ENCODE results near the gene SYNPO2.

SYNPO2 gene, protein sequence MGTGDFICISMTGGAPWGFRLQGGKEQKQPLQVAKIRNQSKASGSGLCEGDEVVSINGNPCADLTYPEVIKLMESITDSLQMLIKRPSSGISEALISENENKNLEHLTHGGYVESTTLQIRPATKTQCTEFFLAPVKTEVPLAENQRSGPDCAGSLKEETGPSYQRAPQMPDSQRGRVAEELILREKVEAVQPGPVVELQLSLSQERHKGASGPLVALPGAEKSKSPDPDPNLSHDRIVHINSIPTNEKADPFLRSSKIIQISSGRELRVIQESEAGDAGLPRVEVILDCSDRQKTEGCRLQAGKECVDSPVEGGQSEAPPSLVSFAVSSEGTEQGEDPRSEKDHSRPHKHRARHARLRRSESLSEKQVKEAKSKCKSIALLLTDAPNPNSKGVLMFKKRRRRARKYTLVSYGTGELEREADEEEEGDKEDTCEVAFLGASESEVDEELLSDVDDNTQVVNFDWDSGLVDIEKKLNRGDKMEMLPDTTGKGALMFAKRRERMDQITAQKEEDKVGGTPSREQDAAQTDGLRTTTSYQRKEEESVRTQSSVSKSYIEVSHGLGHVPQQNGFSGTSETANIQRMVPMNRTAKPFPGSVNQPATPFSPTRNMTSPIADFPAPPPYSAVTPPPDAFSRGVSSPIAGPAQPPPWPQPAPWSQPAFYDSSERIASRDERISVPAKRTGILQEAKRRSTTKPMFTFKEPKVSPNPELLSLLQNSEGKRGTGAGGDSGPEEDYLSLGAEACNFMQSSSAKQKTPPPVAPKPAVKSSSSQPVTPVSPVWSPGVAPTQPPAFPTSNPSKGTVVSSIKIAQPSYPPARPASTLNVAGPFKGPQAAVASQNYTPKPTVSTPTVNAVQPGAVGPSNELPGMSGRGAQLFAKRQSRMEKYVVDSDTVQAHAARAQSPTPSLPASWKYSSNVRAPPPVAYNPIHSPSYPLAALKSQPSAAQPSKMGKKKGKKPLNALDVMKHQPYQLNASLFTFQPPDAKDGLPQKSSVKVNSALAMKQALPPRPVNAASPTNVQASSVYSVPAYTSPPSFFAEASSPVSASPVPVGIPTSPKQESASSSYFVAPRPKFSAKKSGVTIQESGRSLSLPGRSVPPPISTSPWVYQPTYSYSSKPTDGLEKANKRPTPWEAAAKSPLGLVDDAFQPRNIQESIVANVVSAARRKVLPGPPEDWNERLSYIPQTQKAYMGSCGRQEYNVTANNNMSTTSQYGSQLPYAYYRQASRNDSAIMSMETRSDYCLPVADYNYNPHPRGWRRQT

DNA sequence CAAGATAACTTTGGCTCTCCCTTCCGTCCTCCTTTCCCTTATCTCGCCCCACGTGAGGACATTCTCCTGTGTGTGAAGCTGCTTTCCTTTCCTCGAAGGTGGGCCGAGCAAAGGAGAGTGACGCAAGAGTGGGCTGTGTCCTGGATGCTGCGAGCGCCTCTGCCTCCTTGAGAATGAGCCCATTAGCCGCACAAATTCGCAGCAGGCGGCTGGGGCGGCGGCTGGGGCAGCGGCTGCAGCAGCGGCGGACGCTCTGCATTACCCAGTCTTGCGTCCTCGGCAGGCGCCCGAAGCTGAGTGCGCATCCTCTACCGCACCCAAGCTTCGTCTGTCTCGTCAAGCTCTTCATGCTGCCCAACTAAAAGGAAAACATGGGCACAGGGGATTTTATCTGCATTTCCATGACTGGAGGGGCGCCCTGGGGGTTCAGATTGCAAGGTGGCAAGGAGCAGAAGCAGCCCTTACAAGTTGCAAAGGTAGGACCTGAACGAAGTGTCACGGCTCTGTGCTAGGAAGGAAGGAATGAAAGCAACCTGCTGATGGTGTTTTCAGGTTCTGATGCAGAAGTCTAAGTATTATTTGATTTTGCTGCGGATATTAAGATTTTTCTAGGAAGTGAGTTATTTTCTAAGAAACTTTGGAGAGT, at the start of gene SYNPO2:
TSS of gene SYNPO2 (plus strand) at position 189 of the 646 bp plus-strand sequence. CDS start at position 372, 183 bp downstream.
- in situ Hi-C loops (cut with HindIII; ENCODE audit: low sequenced_read_pairs) = no loop called here

DNA sequence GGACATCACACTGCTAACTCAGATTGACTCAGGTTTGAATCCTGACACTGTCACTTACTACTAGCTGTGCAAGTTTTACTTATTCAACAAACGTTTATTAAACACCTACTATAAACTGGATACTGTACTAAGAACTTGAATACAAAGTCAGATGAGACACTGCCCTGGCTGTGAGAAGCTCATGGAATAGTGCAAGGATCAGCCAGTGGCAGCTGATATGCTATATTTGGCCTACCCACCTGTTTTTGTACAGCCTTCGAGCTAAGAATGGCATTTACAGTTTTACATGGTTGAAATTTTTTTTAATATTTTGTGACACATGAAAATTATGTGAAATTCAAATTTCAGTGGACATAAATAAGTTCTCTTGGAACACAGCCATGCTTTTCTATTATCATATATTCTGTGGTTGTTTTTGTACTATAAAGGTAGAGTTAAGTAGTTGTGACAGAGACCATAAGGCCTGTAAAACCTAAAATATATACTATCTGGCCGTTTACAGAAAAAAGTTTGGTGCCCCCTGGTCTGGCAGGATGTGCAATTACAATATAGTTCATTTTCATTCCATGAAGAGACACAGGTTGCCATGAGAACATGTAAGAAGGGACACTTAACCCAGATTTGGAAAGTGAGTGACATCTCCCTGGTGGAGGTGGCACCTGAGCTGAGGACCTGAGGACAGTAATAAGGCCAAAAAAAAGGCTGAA, 49.3 kb upstream of the SYNPO2 start:
- in situ Hi-C loops (cut with HindIII; ENCODE audit: low sequenced_read_pairs) = no loop called here

DNA sequence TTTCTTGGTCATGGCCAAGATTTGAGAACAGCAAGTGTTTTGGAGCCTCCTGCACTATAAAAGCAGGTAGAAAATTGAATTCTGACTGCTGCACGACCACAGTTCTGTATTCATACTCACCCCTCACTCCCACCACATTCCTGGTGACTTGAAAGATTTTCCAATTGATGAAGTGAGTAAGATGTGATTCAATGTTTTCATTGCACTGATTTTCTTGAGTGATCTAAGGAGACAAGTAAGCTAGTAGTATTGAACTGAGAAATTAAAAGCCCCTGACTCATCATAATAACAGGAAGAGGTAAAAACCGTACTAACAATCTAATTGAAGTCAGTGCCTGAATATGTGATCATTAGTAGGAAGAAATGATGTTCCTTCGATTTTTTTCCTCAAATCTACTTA, 46.6 kb upstream of the SYNPO2 start:
- in situ Hi-C loops (cut with HindIII; ENCODE audit: low sequenced_read_pairs) = no loop called here

DNA sequence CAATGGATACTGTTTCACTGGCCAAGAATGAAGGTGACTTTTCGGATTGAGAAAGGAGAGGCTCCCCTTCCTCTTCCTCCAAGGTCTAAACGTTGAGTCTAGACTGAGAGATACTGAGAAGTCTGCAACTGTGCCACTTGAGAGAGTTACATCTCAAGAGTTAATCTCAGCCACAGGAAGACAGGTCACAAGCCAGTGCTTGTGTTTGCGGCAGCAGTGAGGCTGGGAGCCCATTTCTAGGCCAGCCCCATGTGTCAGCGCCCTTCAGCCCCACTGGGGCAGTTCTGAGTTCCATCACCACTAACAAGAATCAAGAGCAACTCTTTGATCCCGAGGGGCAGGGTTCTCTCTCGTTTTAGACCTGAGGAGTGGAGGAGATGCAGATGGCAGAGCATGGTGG, 45.4 kb upstream of the SYNPO2 start:
- in situ Hi-C loops (cut with HindIII; ENCODE audit: low sequenced_read_pairs) = no loop called here

DNA sequence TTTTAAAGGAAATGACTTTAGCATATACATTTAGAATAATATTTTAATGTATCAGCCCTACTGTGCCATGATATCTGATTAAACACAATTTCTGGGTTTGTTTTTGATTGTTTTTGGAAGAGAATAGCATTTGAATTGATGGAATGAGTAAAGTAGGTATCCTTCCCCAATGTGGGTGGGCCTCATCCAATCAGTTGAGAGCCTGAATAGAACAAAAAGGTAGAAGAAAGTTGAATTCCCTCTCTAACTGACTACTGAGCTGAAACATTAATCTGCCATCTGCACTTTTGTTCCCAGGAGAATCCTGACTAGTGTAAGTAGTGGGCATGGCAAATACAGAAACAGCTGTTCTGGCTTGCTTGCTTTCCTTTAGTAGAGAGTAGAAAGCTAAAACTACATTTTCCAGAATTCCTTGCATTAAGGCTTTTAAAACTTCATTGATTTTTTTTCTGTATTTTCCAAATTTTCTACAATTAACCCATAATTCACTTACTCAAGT, 43.1 kb upstream of the SYNPO2 start:
- in situ Hi-C loops (cut with HindIII; ENCODE audit: low sequenced_read_pairs) = no loop called here

DNA sequence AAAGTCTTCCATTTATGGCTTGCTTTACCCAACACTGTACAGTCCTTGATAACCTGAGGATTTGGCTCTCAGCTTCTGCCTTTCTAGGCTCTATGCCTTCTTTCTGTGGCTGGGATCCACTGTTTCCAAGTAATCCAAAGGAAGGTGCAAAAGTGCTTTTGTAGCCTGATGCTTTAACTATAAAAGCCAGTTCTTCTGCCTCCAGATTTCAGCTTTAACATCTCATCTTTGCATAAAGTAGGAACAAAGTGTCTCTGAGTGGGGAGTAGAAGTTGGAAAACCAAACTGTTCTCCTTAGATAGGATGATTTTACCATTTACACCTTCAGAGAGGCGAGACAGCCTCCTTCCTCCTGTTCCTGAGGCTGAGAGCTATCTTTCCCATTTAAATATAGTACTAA, 41.7 kb upstream of the SYNPO2 start:
- in situ Hi-C loops (cut with HindIII; ENCODE audit: low sequenced_read_pairs) = no loop called here

DNA sequence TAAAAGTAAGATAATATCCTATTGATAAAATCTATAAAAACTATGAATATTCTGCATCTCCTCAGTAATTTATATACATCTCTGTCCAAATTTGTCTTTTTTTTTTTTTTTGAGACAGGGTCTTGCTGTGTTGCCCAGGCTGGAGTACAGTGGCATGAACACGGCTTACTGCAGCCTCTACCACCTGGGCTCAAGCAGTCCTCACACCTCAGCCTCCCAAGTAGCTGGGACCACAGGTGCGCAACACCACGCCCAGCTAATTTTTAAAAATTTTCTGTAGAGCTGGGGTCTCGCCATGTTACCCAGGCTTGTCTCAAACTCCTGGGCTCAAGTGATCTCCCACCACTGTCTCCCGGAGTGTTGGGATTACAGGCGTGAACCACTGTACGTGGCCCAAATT, 40.4 kb upstream of the SYNPO2 start:
- in situ Hi-C loops (cut with HindIII; ENCODE audit: low sequenced_read_pairs) = no loop called here

DNA sequence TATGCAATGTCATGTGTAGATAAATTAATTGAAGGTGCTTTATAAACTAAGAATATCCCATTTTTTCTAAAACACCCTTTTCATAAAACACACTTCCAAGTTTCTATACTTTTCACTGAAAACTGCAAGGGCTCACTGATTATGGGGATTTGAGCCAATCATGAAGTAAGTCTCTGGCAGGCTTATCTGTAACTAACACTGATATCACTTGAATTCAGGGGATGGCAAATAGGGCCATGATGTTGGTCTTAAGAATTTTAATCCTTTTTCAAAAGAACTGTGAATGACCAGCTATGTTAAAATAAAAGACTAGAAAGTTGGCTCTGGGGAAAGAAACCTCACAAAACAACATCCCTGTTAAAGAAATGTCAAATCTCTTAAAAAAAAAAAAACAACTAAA, 39.8 kb upstream of the SYNPO2 start:
- in situ Hi-C loops (cut with HindIII; ENCODE audit: low sequenced_read_pairs) = no loop called here

DNA sequence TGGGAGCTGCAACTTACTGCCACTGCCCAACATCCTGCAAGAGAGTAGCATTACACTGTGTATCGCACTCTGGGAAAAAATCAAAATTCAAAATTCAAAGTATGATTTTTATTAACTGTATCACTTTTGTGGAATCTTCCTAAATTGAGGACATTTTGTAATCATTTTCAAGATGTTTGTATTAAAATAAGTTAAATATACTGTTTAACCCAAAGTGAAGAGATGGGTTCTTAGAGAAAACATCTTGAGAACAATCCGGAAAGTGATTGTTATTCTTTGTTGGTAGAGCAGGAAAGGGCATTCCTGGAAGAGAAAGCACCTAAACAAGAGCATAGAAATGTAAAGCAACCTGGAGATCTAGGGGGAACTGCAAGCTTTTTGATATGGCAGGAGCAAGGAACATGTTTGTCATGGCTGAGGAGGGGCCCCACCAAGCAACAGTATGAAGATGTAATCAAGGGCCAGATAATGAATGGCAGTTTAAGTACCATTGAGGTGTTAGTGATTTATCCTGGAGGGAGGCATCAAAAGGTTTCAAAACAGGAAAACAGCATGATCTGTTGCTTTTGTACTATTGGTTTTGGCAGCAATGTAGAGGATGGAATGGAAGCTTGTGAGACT, 38.7 kb upstream of the SYNPO2 start:
- in situ Hi-C loops (cut with HindIII; ENCODE audit: low sequenced_read_pairs) = no loop called here

DNA sequence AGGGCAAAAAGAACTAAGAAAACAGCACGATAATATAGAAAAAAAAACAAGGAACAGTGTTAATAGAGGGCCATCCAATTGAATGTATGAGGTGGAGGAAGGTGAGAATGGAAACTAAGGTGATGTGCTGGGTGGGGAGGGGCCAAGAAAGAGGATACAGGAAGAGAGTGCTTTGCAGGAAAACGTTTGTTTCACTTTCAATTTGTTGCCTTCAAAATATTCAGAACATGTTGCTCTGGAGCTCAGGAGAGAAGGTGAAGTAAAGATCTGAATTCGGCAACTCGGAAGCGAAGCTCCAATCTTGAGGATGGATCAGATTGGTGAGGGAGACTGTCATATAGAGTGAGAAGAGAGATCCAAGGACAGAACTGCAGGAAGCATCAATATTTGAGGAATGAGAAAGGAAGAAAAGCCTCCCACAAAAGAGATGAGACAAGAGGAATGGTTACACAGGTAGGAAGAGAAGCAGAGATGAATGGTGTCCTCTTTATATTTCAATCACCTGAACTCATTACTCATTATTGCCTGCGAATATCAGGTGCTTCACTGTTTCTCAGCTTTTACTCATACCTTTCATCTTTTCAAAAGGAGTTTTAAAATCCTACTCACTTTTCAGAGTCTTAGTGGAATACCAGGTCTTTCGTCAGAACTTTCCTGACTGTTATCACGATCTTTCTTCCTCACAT, 38.0 kb upstream of the SYNPO2 start:
- in situ Hi-C loops (cut with HindIII; ENCODE audit: low sequenced_read_pairs) = no loop called here

DNA sequence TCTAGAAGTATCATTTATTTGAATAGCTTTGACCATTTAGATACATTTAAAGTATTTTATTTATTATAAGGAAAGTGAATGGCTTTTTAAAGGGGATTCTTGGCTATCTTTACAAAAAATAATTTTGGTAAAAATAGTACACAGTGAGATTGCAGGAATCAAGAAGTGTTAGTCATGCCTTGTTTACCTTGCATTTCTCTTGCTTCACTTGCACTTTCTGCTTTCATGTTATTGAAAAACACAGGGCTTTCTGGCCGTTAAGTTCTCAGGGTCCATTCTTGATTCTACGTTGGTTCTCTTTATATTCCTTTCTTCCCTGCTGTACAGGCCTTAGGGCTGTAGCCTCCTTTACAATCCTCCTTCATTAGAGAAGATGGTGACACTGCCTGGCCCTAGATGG, 30.9 kb upstream of the SYNPO2 start:
- in situ Hi-C loops (cut with HindIII; ENCODE audit: low sequenced_read_pairs) = no loop called here

DNA sequence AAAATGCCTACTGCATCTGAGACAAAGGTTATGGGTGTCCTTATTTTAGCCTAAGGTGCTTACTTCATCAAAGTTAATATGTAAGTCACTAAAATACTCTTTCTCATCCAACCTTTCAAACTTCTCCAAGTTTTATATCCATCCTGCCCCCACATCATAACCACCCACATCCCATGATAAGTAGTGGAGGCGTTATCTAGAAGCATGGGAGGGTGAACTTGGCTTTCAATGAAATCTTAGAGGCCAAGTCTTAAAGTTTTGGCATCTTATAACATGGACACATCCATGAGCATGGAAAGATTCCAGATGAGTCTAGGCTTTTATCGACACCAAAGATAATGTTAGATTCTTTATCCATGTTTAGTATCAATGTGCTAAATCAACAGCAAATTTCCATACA, 29.9 kb upstream of the SYNPO2 start:
- in situ Hi-C loops (cut with HindIII; ENCODE audit: low sequenced_read_pairs) = no loop called here

DNA sequence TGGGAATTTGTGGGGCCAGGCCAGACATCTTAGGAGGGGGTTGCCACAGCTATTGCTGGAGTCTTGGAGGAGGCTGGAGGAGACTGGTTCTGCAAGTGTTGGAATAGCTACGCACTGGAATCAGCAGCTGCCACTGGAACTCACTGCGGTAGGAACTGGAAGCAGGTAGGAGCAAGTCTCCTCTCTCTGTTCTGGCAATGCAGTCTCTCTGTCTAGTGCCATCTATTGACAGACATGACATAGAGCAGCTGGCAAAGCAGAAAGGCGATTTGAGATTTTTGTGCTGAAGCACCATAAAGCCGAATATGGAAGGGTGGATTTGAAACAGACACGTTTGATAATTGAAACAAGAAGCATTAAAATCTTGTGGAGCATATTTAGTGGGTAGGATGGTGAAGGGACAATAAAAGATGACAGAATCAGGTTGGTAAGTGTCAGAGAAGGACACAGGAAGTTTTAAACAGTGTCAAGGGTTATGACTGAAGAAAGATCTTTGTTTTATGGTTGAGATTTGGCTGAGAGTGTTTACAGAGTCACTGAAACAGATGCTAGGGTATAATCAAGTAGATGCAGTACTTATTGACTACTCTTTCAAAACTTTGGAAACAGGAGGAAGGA, 23.5 kb upstream of the SYNPO2 start:
- in situ Hi-C loops (cut with HindIII; ENCODE audit: low sequenced_read_pairs) = no loop called here

DNA sequence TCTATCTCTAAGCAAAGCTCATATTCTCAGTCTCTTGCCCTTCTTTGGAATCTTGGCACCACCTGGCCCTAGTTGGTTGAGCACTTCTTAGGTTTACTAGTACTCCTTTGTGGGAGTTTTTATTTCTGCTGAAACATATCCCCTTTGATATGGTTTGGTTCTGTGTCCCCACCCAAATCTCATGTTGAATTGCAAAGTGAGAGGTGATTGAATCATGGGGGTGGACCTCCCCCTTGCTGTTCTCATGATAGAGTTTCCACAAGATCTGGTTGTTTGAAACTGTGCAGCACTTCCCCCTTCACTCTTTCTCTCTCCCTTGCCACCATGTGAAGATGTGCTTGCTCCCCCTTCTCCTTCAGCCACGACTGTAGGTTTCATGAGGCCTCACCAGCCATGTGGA, 22.2 kb upstream of the SYNPO2 start:
- in situ Hi-C loops (cut with HindIII; ENCODE audit: low sequenced_read_pairs) = no loop called here

DNA sequence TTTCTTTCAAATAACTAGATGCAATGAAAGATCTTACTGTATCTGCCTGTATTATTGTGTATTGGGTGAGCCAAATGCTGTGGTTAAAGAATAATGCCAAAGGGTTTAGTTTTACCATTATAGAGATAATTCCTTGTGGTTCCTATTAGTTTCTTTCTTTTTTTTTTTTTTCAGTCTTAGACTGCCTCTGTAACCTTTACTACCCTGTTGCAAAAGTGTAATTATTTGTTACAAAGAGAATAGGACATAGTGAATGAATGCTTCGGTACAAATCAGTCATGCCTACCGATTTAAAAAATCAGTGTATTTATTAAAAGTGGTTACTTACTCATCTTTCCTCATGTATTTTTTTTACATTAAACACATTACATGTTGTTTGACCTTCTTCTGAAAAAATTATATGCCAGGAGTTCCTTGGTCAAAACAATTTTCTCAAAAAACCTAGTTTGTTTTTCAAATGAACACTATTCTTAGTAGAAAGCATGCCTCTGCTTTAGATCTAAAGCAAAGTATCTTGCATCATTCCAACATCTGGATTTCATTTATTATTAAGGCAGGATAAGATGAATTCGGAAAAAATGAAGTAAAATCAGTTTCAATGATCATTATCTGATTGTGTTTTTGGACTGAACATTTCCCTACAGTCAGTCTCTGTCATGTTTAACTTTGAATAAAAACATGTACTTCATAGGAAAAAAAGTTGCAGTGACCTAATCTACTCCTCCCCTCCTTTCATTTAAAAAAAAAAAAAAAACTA, 21.2 kb upstream of the SYNPO2 start:
- in situ Hi-C loops (cut with HindIII; ENCODE audit: low sequenced_read_pairs) = no loop called here

DNA sequence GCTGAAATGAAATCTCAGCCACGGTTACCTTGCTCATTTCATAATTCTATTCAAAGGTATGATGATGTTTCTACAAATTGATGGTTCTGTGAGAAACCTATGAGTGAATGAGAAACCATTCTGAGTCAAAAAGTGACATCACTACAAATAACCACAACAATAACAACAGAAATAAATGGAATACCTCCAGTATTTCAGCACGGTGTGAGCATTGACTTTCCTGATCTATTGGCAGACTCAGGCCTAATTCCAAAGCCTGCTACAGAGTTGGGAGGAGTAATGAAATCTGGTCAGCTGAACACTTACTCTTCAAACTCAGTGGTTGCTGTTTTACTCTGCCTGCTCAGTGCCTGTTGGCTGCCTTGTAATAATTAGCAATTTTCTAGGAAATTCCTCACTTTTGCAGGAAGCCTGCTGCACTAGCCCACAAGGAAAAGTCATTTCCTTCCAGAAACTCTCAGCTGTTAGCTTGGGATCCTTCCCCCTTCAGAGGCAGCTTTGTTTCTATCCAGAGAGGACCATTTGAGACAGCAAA, 18.8 kb upstream of the SYNPO2 start:
- in situ Hi-C loops (cut with HindIII; ENCODE audit: low sequenced_read_pairs) = no loop called here

DNA sequence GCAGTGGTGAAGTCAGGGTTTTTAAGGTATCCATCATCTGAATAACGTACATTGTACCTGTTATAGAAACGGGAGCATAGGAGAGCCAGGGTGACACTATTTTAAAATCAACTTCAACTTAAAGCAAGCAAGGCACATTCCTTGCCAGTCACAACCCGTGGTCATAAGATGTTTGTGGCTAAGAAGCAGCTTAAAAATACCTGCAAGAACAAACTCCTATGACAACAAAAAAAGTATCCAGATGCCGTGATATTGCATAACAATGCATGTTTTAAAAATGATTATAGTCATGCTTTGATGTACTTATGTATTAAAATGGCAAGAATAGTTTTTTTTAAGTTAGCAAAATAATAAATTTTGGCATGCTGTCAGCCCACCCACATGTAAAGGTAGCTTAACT, 16.5 kb upstream of the SYNPO2 start:
- in situ Hi-C loops (cut with HindIII; ENCODE audit: low sequenced_read_pairs) = no loop called here

DNA sequence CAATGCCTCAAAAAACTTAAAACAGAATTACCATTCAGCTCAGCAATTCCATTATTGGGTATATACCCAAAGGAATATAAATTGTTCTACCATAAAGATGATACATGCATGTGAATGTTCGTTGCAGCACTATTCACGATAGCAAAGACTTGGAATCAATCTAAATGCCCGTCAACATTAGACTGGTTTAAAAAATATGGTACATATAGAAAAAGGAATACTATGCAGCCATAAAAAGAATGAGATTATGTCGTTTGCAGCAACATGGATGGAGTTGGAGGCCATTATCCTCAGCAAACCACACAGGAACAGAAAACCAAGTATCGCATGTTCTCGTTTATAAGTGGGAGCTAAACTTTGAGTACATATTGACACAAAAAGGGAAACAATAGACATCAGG, 10.9 kb upstream of the SYNPO2 start:
- in situ Hi-C loops (cut with HindIII; ENCODE audit: low sequenced_read_pairs) = no loop called here

Data from DLD1 (cell line).